Right cardiac atrium (tissue), 5 donors: ENCODE data around the gene PRTFDC1. TPM values are rescaled to one million over a fixed set of nuclear protein-coding genes. Genes with fewer than 3 reads are reported as not detected.

Experiments
- ATAC-seq, 2 donors: fragments of 200-7000 bp; cut with Tn5 transposase; one replicate each; pipeline versions ENCODE4 v1.8.0 to v1.9.1; 2020; ENCODE audit warnings: moderate library complexity in 2 of 2, mild to moderate bottlenecking in 1 of 2
- DNase-seq, 3 donors: peaks; one replicate each; pipeline ENCODE4 v3.0.0-alpha.2; 2020
- H3K27ac ChIP-seq: one replicate; pipeline ENCODE4 v1.5.1; 2013; ENCODE audit warnings: mild to moderate bottlenecking, low read length, control low read depth, moderate library complexity
- H3K27me3 ChIP-seq: one replicate; pipeline ENCODE4 v1.6.1; 2013; ENCODE audit not compliant: control insufficient read depth, insufficient read depth
- H3K4me1 ChIP-seq: one replicate; pipeline ENCODE4 v1.6.1; 2013; ENCODE audit warnings: low read length; ENCODE audit not compliant: control insufficient read depth, insufficient read depth
- H3K4me3 ChIP-seq: one replicate; pipeline ENCODE4 v1.5.1; 2013; ENCODE audit warnings: low read length, control low read depth
- H3K9me3 ChIP-seq: one replicate; pipeline ENCODE4 v1.6.1; 2013; ENCODE audit warnings: low read length; ENCODE audit not compliant: control insufficient read depth
- WGBS: extraction: QIAGEN DNeasy Blood & Tissue Kit; methylation state at CpG from one replicate; pipeline ENCODE4 v1.1.7; 2013; 5-methylcytosine and 5-hydroxymethylcytosine counted together
- intact Hi-C, 4 donors: fragments of 100-400 bp; cut with DNase I; formaldehyde crosslinking; loops; one replicate each; pipeline versions ENCODE4 v1.11.0 to v1.14.0; 2022 to 2023
- polyA plus RNA-seq: library from polyadenylated mRNA; stranded (reverse); fragments of 200-250 nt; gene quantifications from one replicate; pipeline ENCODE4 v1.2.3, GENCODE V29; 2013
- total RNA-seq, 4 donors: library from RNA; stranded (reverse); fragmentation: NEBNext Ultra II Directional; extraction: Animal tissue kit (Norgen Biotek cat#: 25700); gene quantifications; one replicate each; pipeline ENCODE4 v1.2.1, GENCODE V29; 2021
- donor health status: healthy with polysubstance abuse.
- donor health status: DM: no; HTN: yes; CAD: no.
- donor health status: DM: no; HTN: no; CAD: no.
- donor health status: DM: no; HTN: yes; CAD: no; lungs with severe emphysema.
- donor health status: DM: yes; HTN: yes; CAD: no.

PRTFDC1 gene
- total and polyA plus RNA-seq, 5 donors: 7.6 to 11.2 (median 10.4) TPM

- peak in 1 of 2 donors; percentile 40 for ATAC-seq
- Histone ChIP-seq H3K4me3 (no peak overlapping the region), H3K27ac (no peak overlapping the region), H3K4me1 (no peaks in the 10 kb centered on the region), H3K9me3 (no peaks in the 10 kb centered on the region), H3K27me3 (no peaks in the 10 kb centered on the region)
- DNase-seq: no peak
- intact Hi-C loops: no loop called here
These were observed 147.4 kb downstream of the PRTFDC1 start for GRCh38 chr10:24804956-24805355.

- 80% methylated on average over 8 of the region's 8 CpGs for WGBS
- Histone ChIP-seq H3K27me3 (no peaks in the 10 kb centered on the region), H3K4me1 (no peaks in the 10 kb centered on the region), H3K27ac (no peak overlapping the region), H3K9me3 (no peaks in the 10 kb centered on the region), H3K4me3 (no peak overlapping the region)
- intact Hi-C loops: no loop called here
- no peak for DNase-seq
- no peak for ATAC-seq
These were observed 148.0 kb downstream of the PRTFDC1 start for GRCh38 chr10:24804392-24804791.

- 98% methylated on average over 2 of the region's 2 CpGs for WGBS
- intact Hi-C loops: no loop called here
- DNase-seq (no peak), ATAC-seq (no peak)
- Histone ChIP-seq H3K4me1 (no peaks in the 10 kb centered on the region), H3K9me3 (no peaks in the 10 kb centered on the region), H3K27me3 (no peaks in the 10 kb centered on the region), H3K4me3 (no peak overlapping the region), H3K27ac (no peak overlapping the region)
These were observed 150.0 kb downstream of the PRTFDC1 start for GRCh38 chr10:24802378-24802777.

- no peak overlapping the region for H3K4me3 ChIP-seq
- H3K27ac ChIP-seq: no peak overlapping the region
- H3K4me1 ChIP-seq: no peaks in the 10 kb centered on the region
- no peak for DNase-seq
- intact Hi-C loops: no loop called here
- ATAC-seq: no peak
- WGBS: 80% methylated on average over 6 of the region's 6 CpGs
- no peaks in the 10 kb centered on the region for H3K27me3 ChIP-seq
- H3K9me3 ChIP-seq: no peaks in the 10 kb centered on the region
These were observed 151.5 kb downstream of the PRTFDC1 start for GRCh38 chr10:24800861-24801260.

Other genes with a start within 250 kb of the PRTFDC1 start
- 10 to 100 TPM; 53.4 to 72.0 (median 57.0) TPM for gene ARHGAP21, start 228.7 kb downstream of the PRTFDC1 start, total RNA-seq
- gene ARHGAP21, start 228.7 kb downstream of the PRTFDC1 start, polyA plus RNA-seq: 23.2 TPM
- gene ENKUR, start 63.6 kb upstream of the PRTFDC1 start, total RNA-seq: not detected
- gene ENKUR, start 63.6 kb upstream of the PRTFDC1 start, polyA plus RNA-seq: not detected
- 1 to 10 TPM; 1.9 to 4.6 (median 3.6) TPM for gene THNSL1, start 64.0 kb upstream of the PRTFDC1 start, total RNA-seq
- gene THNSL1, start 64.0 kb upstream of the PRTFDC1 start, polyA plus RNA-seq: 3.1 TPM
- under 1 TPM in 2 of 4 donors, not detected in 2; 0.08 to 0.18 TPM for gene GPR158, start 222.4 kb upstream of the PRTFDC1 start, total RNA-seq
- gene GPR158, start 222.4 kb upstream of the PRTFDC1 start, polyA plus RNA-seq: 0.05 TPM